Smooth muscle cell of the brain vasculature (primary cell): ENCODE results near the gene TRAF3IP3.

Experiments
- DNase-seq: peaks from one replicate; pipeline ENCODE4 v3.0.0-alpha.2; 2012; ENCODE audit warnings: low read depth, low spot score

The TRAF3IP3 gene

GRCh38 chr1:209737118-209737505 is 18.7 kb upstream of the TRAF3IP3 start:
- DNase-seq: no peak

GRCh38 chr1:209738270-209738669 is 17.6 kb upstream of the TRAF3IP3 start:
- no peak for DNase-seq

- DNase-seq: no peak
These were observed 14.7 kb upstream of the TRAF3IP3 start for GRCh38 chr1:209741193-209741592.

GRCh38 chr1:209741889-209742288 is 14.0 kb upstream of the TRAF3IP3 start:
- DNase-seq: no peak

GRCh38 chr1:209742409-209743144 is 13.3 kb upstream of the TRAF3IP3 start:
- DNase-seq: peak; percentile 40

GRCh38 chr1:209743145-209743482 is 12.7 kb upstream of the TRAF3IP3 start:
- peak; percentile 93 for DNase-seq

GRCh38 chr1:209746451-209747165 is 9.2 kb upstream of the TRAF3IP3 start:
- no peak for DNase-seq

- DNase-seq: peak; percentile 60
These were observed 8.1 kb upstream of the TRAF3IP3 start for GRCh38 chr1:209747580-209748262.

- no peak for DNase-seq
These were observed 7.2 kb upstream of the TRAF3IP3 start for GRCh38 chr1:209748620-209749019.

- no peak for DNase-seq
These were observed 6.6 kb upstream of the TRAF3IP3 start for GRCh38 chr1:209749205-209749604.

- DNase-seq: no peak
These were observed 6.1 kb upstream of the TRAF3IP3 start for GRCh38 chr1:209749670-209750323.

GRCh38 chr1:209751627-209752231 is 4.1 kb upstream of the TRAF3IP3 start:
- no peak for DNase-seq

- DNase-seq: no peak
These were observed 3.0 kb upstream of the TRAF3IP3 start for GRCh38 chr1:209752890-209753289.

- no peak for DNase-seq
These were observed 597 bp upstream of the TRAF3IP3 start for GRCh38 chr1:209755256-209755655.

- no peak for DNase-seq
These were observed 977 bp downstream of the TRAF3IP3 start for GRCh38 chr1:209756615-209757445.

- no peak for DNase-seq
These were observed 2.5 kb downstream of the TRAF3IP3 start for GRCh38 chr1:209758400-209758799.

- no peak for DNase-seq
These were observed 4.0 kb downstream of the TRAF3IP3 start for GRCh38 chr1:209759829-209760359.

GRCh38 chr1:209761011-209761635 is 5.3 kb downstream of the TRAF3IP3 start:
- no peak for DNase-seq

GRCh38 chr1:209766051-209766450 is 10.2 kb downstream of the TRAF3IP3 start:
- DNase-seq: no peak

GRCh38 chr1:209767096-209767495 is 11.2 kb downstream of the TRAF3IP3 start:
- no peak for DNase-seq
